ENCODE results near the gene CFAP99. TPM values are rescaled to one million over a fixed set of nuclear protein-coding genes. Genes with fewer than 3 reads are reported as not detected.

The CFAP99 gene
- total RNA-seq, 2 experiments from 2014 or later, result 0.05 TPM; not detected in 1

DNA sequence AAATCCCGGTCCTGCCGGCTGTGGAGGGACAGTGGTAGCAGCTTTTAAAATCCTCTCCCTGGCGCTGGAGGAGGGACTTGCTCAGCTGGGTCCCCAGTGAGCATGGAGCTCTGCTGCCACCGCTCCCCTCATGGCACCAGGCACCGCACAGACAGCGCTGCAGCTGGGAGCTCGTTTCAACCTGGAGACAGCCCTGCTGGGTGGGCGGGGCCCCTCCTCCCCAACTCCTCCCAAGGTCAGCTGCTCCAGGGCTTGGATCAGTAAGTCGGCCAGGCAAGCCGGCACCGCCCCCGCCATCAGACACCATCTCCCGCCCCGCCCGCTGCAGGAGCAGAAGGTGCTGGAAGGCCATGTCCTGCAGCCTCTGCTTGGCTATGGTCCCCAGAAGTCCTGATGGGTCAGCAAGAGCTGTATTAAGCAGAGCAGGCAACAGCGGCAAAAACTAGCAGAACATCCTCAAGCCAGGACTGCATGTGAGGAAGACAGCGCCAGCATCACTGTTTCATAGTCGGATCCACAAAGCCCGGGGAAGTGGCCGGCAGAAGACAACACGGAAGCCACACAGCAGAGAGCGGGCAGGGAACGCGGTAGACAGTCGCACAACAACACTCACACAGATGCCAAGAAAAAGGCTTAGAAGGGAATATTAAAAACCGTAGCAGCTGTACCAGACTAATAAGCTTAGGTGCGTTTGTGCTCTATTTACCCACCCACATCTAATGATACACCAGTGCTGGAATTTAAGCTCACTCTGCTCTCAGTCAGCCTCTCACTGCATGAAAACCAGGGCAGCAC is 16.5 kb upstream of the CFAP99 start:
- ChIA-PET POLR2A (no interaction called here), CTCF (interaction anchor here (1.5 to 2.3 kb wide), 2 partner anchors 10 to 182 kb away, joined by 3 to 10 read pairs; no protein-coding TSS in a partner anchor)
- intact Hi-C loops (cut with DNase I, micrococcal nuclease), result no loop called here
- DNase-seq, result peak; percentile 50
- peaks cover 29% of the 10 kb centered on the region for H3K4me1 Mint-ChIP-seq
- H3K4me3 Mint-ChIP-seq, result peak overlapping the region; percentile 54
- H3K27ac Mint-ChIP-seq, result peak overlapping the region; percentile 31
- H3K36me3 Mint-ChIP-seq (ENCODE audit: low read depth), result no peaks in the 10 kb centered on the region
- no peaks in the 10 kb centered on the region for H3K27me3 Mint-ChIP-seq
- ATAC-seq, result peak; percentile 64
- H3K9me3 Mint-ChIP-seq (ENCODE audit: low read depth), result no peaks in the 10 kb centered on the region

DNA sequence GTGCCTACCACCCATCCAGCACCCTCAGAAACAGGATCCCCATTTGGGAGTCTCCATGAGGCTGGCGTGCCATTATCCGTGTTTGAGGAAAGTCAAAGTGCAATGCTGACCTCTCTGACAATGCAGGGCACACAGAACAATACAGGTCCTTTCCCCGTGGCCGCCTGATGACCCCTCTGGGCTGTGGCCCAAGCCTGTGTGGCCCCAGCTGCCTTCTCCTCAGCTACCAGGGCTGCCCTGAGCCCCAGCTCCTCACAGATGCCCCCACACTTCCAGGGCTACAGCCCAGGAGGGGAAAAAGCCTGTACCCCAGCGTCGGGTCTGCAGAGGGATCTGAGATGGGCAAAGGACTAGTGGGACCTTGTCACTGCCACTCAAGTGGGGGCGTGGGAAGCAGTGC is 15.8 kb upstream of the CFAP99 start:
- Mint-ChIP-seq H3K27ac (no peak overlapping the region), H3K9me3 (ENCODE audit: low read depth) (no peaks in the 10 kb centered on the region), H3K4me1 (peaks cover 33% of the 10 kb centered on the region), H3K4me3 (no peak overlapping the region), H3K27me3 (no peaks in the 10 kb centered on the region), H3K36me3 (ENCODE audit: low read depth) (no peaks in the 10 kb centered on the region)
- POLR2A ChIA-PET, result no interaction called here
- no peak for DNase-seq
- no peak for ATAC-seq
- CTCF ChIA-PET, result interaction anchor here (1.5 to 2.3 kb wide), 2 partner anchors 10 to 183 kb away, joined by 3 to 10 read pairs; no protein-coding TSS in a partner anchor
- intact Hi-C loops (cut with DNase I, micrococcal nuclease), result no loop called here

DNA sequence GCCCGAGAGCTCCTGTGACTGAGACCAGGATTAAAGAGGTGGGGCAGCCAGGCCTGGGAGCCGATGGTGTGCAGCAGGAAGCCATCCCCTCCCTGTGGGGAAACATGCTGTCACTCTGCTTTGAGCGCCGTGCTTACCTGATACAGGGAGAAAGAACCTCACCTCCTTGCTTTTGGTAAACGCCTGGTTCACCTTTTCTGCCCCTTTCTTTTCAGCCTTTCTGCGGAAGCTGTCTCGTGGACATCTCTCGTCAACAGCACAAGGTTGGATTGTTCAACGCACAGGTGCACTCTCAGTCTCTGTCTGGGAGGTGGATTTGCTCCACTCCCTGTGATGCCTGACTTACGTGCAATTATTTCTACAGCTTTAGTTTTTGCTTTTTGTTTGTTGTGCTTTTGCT is 12.3 kb upstream of the CFAP99 start:
- ATAC-seq, result peak; percentile 31
- H3K4me1 Mint-ChIP-seq, result peaks cover 45% of the 10 kb centered on the region
- POLR2A ChIA-PET, result no interaction called here

DNA sequence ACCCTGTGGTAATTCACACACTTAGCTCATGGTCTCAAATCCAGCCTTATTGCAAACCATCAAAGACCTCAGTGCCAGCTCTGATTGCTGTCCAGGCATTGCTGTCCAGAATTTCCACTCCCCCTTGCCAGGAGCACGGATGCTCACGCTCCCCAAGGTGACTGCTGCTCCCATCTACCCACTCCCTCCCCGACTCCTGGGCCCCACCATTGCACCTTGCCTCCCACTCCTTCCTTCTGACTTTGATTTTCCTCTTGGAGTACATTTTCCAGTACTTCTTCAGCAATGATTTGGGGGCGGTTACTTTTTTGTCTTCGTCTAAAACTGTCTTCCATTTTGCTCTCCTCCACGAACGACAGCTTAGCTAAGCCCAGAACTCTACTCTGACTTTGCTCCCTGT is 11.8 kb upstream of the CFAP99 start:
- H3K27me3 Mint-ChIP-seq, result no peaks in the 10 kb centered on the region
- no peak overlapping the region for H3K4me3 Mint-ChIP-seq
- DNase-seq (no peak), ATAC-seq (no peak)
- no peaks in the 10 kb centered on the region for H3K9me3 Mint-ChIP-seq (ENCODE audit: low read depth)
- intact Hi-C loops (cut with DNase I, micrococcal nuclease), result no loop called here
- no peaks in the 10 kb centered on the region for H3K36me3 Mint-ChIP-seq (ENCODE audit: low read depth)
- POLR2A ChIA-PET, result no interaction called here
- CTCF ChIA-PET, result no interaction called here
- peaks cover 45% of the 10 kb centered on the region for H3K4me1 Mint-ChIP-seq
- no peak overlapping the region for H3K27ac Mint-ChIP-seq

More for the DNA sequence above, 12.3 kb upstream of the CFAP99 start:
- CTCF ChIA-PET, result interaction anchor here (0.8 kb wide), 1 partner anchor 8 kb away, joined by 3 read pairs; no protein-coding TSS in a partner anchor
- Mint-ChIP-seq H3K9me3 (ENCODE audit: low read depth) (no peaks in the 10 kb centered on the region), H3K36me3 (ENCODE audit: low read depth) (no peaks in the 10 kb centered on the region), H3K4me3 (no peak overlapping the region), H3K27ac (no peak overlapping the region), H3K27me3 (no peaks in the 10 kb centered on the region)
- intact Hi-C loops (cut with DNase I, micrococcal nuclease), result no loop called here
- DNase-seq, result peak; percentile 25

DNA sequence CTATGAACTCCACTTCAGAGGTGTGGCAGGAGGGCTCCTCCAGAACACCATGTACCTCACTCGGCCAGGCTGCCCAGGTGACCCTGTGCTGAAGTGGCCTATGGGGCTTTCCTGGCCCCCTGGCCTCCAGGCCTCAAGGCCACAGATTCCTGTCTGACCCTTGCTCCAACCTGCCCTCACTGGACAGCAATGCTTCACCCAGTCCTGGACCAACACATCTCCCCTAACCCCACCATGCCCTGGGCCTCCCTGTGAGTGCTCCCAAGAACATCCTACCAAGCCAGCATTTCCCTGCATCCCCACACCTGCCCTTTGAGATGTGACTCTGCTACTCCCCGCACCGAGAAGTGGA is 10.8 kb upstream of the CFAP99 start:
- ATAC-seq, result no peak
- H3K27me3 Mint-ChIP-seq, result no peaks in the 10 kb centered on the region
- POLR2A ChIA-PET, result no interaction called here
- no peaks in the 10 kb centered on the region for H3K36me3 Mint-ChIP-seq (ENCODE audit: low read depth)
- peaks cover 47% of the 10 kb centered on the region for H3K4me1 Mint-ChIP-seq
- CTCF ChIA-PET, result no interaction called here
- DNase-seq, result no peak
- no peaks in the 10 kb centered on the region for H3K9me3 Mint-ChIP-seq (ENCODE audit: low read depth)
- H3K4me3 Mint-ChIP-seq, result no peak overlapping the region
- intact Hi-C loops (cut with DNase I, micrococcal nuclease), result no loop called here
- H3K27ac Mint-ChIP-seq, result peak overlapping the region; percentile 38

DNA sequence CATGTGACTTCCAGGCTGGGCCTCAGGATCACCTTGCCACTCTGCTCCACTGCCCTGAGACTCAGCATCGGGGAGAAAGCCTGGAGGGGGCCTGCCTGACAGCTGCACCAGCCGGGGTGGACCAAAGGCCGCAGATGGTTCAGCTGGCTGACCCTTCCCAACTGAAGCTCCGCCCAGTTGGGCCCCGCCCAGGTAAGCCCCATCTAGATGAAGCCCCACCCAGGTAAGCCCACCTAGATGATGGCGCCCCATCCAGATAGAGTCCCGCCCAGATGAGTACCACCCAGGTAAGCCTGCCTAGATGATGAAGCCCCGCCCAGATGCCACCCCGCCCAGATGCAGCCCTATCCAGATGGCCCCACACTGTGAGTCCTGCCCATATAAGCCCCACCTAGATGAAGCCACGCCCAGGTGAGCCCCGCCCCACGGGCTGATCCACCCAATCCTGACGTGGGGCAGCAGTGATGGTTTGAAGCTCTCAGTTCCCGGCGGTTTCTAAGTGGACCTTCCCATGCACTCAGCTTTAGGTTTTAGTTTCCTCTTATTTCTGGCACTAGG is 10.3 kb upstream of the CFAP99 start:
- ChIA-PET CTCF (interaction anchor here (0.6 kb wide), 1 partner anchor 1009 kb away, joined by 4 read pairs; no protein-coding TSS in a partner anchor), POLR2A (no interaction called here)
- no peak for ATAC-seq
- peak overlapping the region; percentile 38 for H3K27ac Mint-ChIP-seq
- H3K9me3 Mint-ChIP-seq (ENCODE audit: low read depth), result no peaks in the 10 kb centered on the region
- no peak overlapping the region for H3K4me3 Mint-ChIP-seq
- H3K4me1 Mint-ChIP-seq, result peaks cover 52% of the 10 kb centered on the region
- intact Hi-C loops (cut with DNase I, micrococcal nuclease), result no loop called here
- DNase-seq, result peak; percentile 55
- no peaks in the 10 kb centered on the region for H3K36me3 Mint-ChIP-seq (ENCODE audit: low read depth)
- H3K27me3 Mint-ChIP-seq, result no peaks in the 10 kb centered on the region

DNA sequence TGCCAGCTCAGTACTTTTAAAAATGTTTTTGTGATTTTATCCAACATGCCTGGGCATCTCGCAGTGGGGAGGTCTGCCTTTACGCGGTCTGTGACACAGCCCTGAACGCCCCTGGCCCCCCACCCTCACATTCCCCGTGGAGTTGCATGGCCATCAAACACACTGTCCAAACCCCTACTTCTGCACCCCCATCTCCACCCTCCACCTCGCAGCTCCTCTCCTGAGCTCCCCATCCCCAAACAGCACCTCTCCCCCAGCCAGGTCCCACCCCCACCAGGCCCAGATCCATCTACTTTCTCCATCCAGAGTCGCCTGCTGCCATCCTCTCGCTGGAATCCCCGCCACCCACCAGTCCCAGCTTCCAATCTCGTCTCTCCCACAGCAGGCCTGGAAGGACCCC is 9.8 kb upstream of the CFAP99 start:
- Mint-ChIP-seq H3K9me3 (ENCODE audit: low read depth) (no peaks in the 10 kb centered on the region), H3K27me3 (no peaks in the 10 kb centered on the region), H3K27ac (no peak overlapping the region), H3K4me3 (no peak overlapping the region), H3K36me3 (ENCODE audit: low read depth) (no peaks in the 10 kb centered on the region), H3K4me1 (peaks cover 57% of the 10 kb centered on the region)
- DNase-seq (no peak), ATAC-seq (no peak)
- POLR2A ChIA-PET, result no interaction called here
- CTCF ChIA-PET, result interaction anchor here (0.6 kb wide), 1 partner anchor 1010 kb away, joined by 4 read pairs; no protein-coding TSS in a partner anchor
- intact Hi-C loops (cut with DNase I, micrococcal nuclease), result no loop called here

DNA sequence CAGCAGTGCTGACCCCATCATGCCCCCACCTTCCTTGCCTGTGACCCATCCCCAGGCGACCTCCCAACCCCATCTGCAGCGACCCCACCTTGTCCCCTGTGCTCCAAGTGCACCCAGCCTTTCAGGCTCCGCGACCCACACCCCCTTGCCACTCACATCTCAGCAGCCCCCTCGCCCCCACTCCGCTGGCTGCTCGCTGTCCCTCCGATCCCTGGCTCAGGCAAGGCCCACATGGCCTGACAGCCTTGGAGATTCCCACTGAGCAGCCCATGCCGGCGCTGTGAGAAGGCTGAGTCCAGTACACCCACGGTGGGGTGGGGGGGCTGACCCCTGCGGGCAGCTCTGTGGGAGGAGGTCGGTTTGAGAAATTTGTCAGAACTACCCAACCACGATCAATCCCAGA is 9.4 kb upstream of the CFAP99 start:
- POLR2A ChIA-PET, result no interaction called here
- H3K9me3 Mint-ChIP-seq (ENCODE audit: low read depth), result no peaks in the 10 kb centered on the region
- intact Hi-C loops (cut with DNase I, micrococcal nuclease), result no loop called here
- no peak overlapping the region for H3K4me3 Mint-ChIP-seq
- ATAC-seq, result no peak
- CTCF ChIA-PET, result interaction anchor here (0.6 to 0.8 kb wide), 2 partner anchors 35 to 144 kb away, joined by 3 read pairs; no protein-coding TSS in a partner anchor
- peaks cover 60% of the 10 kb centered on the region for H3K4me1 Mint-ChIP-seq
- no peak for DNase-seq
- H3K27me3 Mint-ChIP-seq, result no peaks in the 10 kb centered on the region
- H3K27ac Mint-ChIP-seq, result no peak overlapping the region
- H3K36me3 Mint-ChIP-seq (ENCODE audit: low read depth), result no peaks in the 10 kb centered on the region

DNA sequence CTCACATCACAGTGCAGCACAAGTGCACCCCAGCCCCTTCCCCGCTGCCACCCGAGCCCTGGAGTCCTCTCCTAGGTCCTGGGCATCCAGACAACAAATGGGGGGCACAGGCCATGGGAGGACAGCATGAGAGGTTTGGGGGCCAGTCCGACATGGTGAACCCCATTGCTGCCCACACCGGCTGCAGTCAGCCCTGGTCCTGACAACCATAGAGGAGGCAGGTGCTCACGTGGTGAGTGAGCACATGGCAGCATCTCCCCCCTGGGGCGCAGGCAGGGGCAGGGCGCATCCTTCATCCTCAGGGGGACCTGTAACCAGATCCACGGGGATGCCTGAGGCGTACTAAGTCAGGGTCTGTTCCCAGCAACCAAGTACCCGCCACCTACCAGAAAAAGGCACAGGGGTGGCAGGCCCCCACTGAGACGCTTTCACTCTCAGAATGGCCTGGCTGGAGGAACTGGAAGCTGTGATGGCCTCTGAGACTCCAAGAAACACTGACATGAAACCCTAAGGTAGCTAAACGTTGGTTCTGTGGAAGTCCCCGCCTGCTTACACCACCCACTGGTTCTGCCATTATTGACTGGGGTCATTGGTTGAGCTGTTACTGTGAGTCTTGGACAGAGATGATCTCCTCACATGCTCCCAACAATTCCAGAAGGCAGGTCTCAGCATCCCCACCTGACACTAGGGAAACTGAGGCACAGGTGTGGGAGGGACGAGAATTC is 6.8 kb upstream of the CFAP99 start:
- H3K9me3 Mint-ChIP-seq (ENCODE audit: low read depth), result no peaks in the 10 kb centered on the region
- intact Hi-C loops (cut with DNase I, micrococcal nuclease), result loop anchor here (2.0 to 5.0 kb wide), 5 partner anchors 47 to 543 kb away; partner anchors contain the start of gene ADD1 (in 1 of the 2)
- H3K4me1 Mint-ChIP-seq, result peaks cover 71% of the 10 kb centered on the region
- H3K27me3 Mint-ChIP-seq, result peaks cover 7% of the 10 kb centered on the region
- DNase-seq, result peak; percentile 55
- ChIA-PET POLR2A (interaction anchor here (0.6 to 2.3 kb wide), 5 partner anchors 22 to 170 kb away, joined by 3 to 14 read pairs (median 4); partner anchors contain the start of genes HAUS3, POLN and RNF4), CTCF (interaction anchor here (0.7 to 2.2 kb wide), 9 partner anchors 10 to 544 kb away, joined by 3 to 10 read pairs (median 4); partner anchors contain the start of gene MXD4)
- peak overlapping the region; percentile 70 for H3K4me3 Mint-ChIP-seq
- H3K36me3 Mint-ChIP-seq (ENCODE audit: low read depth), result no peaks in the 10 kb centered on the region
- peak overlapping the region; percentile 97 for H3K27ac Mint-ChIP-seq
- peak; percentile 4 for ATAC-seq

DNA sequence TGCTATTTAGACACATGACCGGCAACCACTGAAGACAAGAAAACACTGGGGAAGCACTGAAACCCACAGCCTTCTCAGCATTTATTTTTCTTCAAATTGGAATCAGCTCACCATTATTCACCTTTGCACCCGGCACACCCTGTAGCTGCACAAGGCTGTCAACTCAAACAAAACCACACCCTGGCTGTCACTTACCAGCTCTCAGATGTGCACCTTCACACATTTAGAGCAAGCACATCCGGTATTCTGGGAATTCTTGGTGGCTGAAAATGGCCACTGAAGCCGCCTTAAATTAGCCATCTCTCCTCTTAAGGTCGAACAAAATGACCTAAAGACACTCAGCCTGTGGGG is 6.2 kb upstream of the CFAP99 start:
- H3K27me3 Mint-ChIP-seq, result peaks cover 7% of the 10 kb centered on the region
- peak overlapping the region; percentile 70 for H3K4me3 Mint-ChIP-seq
- no peaks in the 10 kb centered on the region for H3K9me3 Mint-ChIP-seq (ENCODE audit: low read depth)
- peak overlapping the region; percentile 97 for H3K27ac Mint-ChIP-seq
- H3K36me3 Mint-ChIP-seq (ENCODE audit: low read depth), result no peaks in the 10 kb centered on the region
- DNase-seq, result peak; percentile 88
- peaks cover 69% of the 10 kb centered on the region for H3K4me1 Mint-ChIP-seq
- CTCF ChIA-PET, result interaction anchor here (0.7 to 2.2 kb wide), 10 partner anchors 10 to 544 kb away, joined by 3 to 10 read pairs (median 4); partner anchors contain the start of gene MXD4
- intact Hi-C loops (cut with DNase I, micrococcal nuclease), result loop anchor here (2.0 to 5.0 kb wide), 5 partner anchors 48 to 542 kb away; partner anchors contain the start of gene ADD1 (in 1 of the 2)
- peak; percentile 68 for ATAC-seq
- POLR2A ChIA-PET, result interaction anchor here (0.6 to 2.3 kb wide), 7 partner anchors 23 to 343 kb away, joined by 3 to 14 read pairs (median 4); partner anchors contain the start of genes FAM193A, HAUS3, POLN and RNF4
